HepG2 (cell line): ENCODE measurements around the gene AKAP8L. TPM values are rescaled to one million over a fixed set of nuclear protein-coding genes. Genes with fewer than 3 reads are reported as not detected.

Experiments used
- ATAC-seq: fragments of 200-7000 bp; cut with Tn5 transposase; 3 replicates; pipeline ENCODE4 v1.9.1; 2020; ENCODE audit warnings: mild to moderate bottlenecking, moderate library complexity
- BruUV-seq: library from RNA; stranded (reverse); fragments of 400-500 nt; replicated peaks from 2 replicates; lab custom pipeline; 2021; lab: Mats Ljungman, UMichigan
- CTCF ChIA-PET: fragments of 300-600 bp; formaldehyde crosslinking; extraction: SDS; loops from one replicate; lab custom pipeline; 2021; ENCODE audit warnings: low total read pairs, inconsistent platforms, low intra/inter-chr PET ratio; lab: Yijun Ruan, JAX
- POLR2A ChIA-PET: fragments of 350-600 bp; sonication (Branson Sonifier 250); formaldehyde crosslinking; loops from one replicate; lab custom pipeline; 2020; ENCODE audit warnings: antibody characterized with exemption, inconsistent platforms; lab: Yijun Ruan, JAX
- DNase-seq: peaks from one replicate; pipeline ENCODE4 v3.0.0-alpha.2; 2015; ENCODE audit warnings: low spot score
- FAIRE-seq: peaks from 3 replicates; lab custom pipeline; 2011; peaks lifted over from hg19 to GRCh38; lab: Jason Lieb, UNC
- H2AFZ ChIP-seq: one replicate; pipeline ENCODE4 v1.6.1; 2011; ENCODE audit warnings: low read length, inconsistent platforms
- H3K27ac ChIP-seq: fragments of 300-600 bp; 3 replicates; pipeline ENCODE4 v1.8.0; 2011; ENCODE audit warnings: mixed run types, mild to moderate bottlenecking, mixed read lengths, low read length, inconsistent platforms; ENCODE audit not compliant: insufficient read depth; ENCODE audit errors: extremely low read length
- H3K27me3 ChIP-seq, 2 experiments: fragments of 200-600 bp in 1 of 2; 2 replicates in 1 of 2; 3 replicates in 1 of 2; pipeline versions ENCODE4 v1.6.0 to v1.8.0; 2011; ENCODE audit warnings: low read length in 2 of 2, mild to moderate bottlenecking in 2 of 2, moderate library complexity in 2 of 2, inconsistent platforms in 1 of 2; ENCODE audit not compliant: insufficient read depth in 2 of 2, control insufficient read depth in 1 of 2
- H3K36me3 ChIP-seq, 2 experiments: fragments of 200-600 bp in 1 of 2; replicated peaks in 1 of 2; 2 replicates in 1 of 2; 3 replicates in 1 of 2; pipeline versions ENCODE4 v1.5.1 to v1.8.0; 2011; ENCODE audit warnings: low read length in 2 of 2, inconsistent platforms in 1 of 2; ENCODE audit not compliant: insufficient read depth in 2 of 2, control insufficient read depth in 1 of 2
- H3K4me1 ChIP-seq: 2 replicates; pipeline ENCODE4 v1.5.1; 2012; ENCODE audit warnings: low read length, inconsistent platforms; ENCODE audit not compliant: insufficient read depth
- H3K4me2 ChIP-seq: 2 replicates; pipeline ENCODE4 v1.6.0; 2011; ENCODE audit warnings: low read depth, low read length, inconsistent platforms
- H3K4me3 ChIP-seq, 3 experiments: fragments of 200-600 bp in 1 of 3; sonication (generic), shearing (Covaris generic) in 1 of 3; replicated peaks in 1 of 3; 2 replicates each; pipeline ENCODE4 v1.5.1; 2011 to 2016; ENCODE audit warnings: low read length in 3 of 3, inconsistent platforms in 2 of 3, low read depth in 2 of 3, mild to moderate bottlenecking in 2 of 3, control low read depth in 1 of 3, mixed read lengths in 1 of 3; ENCODE audit not compliant: insufficient read depth in 1 of 3
- H3K79me2 ChIP-seq: one replicate; pipeline ENCODE4 v1.6.1; 2011; ENCODE audit warnings: low read length, inconsistent platforms; ENCODE audit not compliant: insufficient read depth
- H3K9ac ChIP-seq: 2 replicates; pipeline ENCODE4 v1.6.0; 2011; ENCODE audit warnings: mild to moderate bottlenecking, low read depth, low read length, inconsistent platforms; ENCODE audit not compliant: insufficient read depth
- H3K9me3 ChIP-seq: 2 replicates; pipeline ENCODE4 v1.5.1; 2012; ENCODE audit warnings: mild to moderate bottlenecking, low read length
- H4K20me1 ChIP-seq: 2 replicates; pipeline ENCODE4 v1.6.0; 2011; ENCODE audit warnings: inconsistent platforms, mild to moderate bottlenecking, low read length, moderate library complexity; ENCODE audit not compliant: insufficient read depth
- AGO2 ChIP-seq: fragments of 200-400 bp; formaldehyde crosslinking; optimal IDR thresholded peaks from 2 replicates; pipeline ENCODE3; 2017; ENCODE audit warnings: mild to moderate bottlenecking, low read depth, low read length, moderate library complexity
- HOXA3 ChIP-seq: sonication (generic); formaldehyde crosslinking; IDR thresholded peaks from 2 replicates; pipeline ENCODE4 v1.5.0; 2020; ENCODE audit warnings: missing genetic modification reagents
- IKZF4 ChIP-seq: sonication (generic); formaldehyde crosslinking; IDR thresholded peaks from 2 replicates; pipeline ENCODE4 v1.5.1; 2020; ENCODE audit warnings: borderline replicate concordance, mild to moderate bottlenecking, low read depth, missing genetic modification reagents; ENCODE audit errors: not compliant biosample characterization
- KLF16 ChIP-seq, 2 experiments: sonication (generic) in 1 of 2; formaldehyde crosslinking in 1 of 2; IDR thresholded peaks; 2 replicates each; pipeline versions ENCODE4 v1.6.1 to v1.8.0; 2016 to 2023; ENCODE audit warnings: missing genetic modification reagents in 2 of 2, missing compliant biosample characterization in 1 of 2
- MBNL3 ChIP-seq: fragments of 250-450 bp; sonication (Bioruptor Pico); conservative IDR thresholded peaks from 2 replicates; pipeline ENCODE4 v1.8.0; 2022; ENCODE audit warnings: mild to moderate bottlenecking, inconsistent platforms
- MEIS2 ChIP-seq: sonication (generic); formaldehyde crosslinking; IDR thresholded peaks from 2 replicates; pipeline ENCODE4 v1.9.0; 2021; ENCODE audit warnings: mild to moderate bottlenecking, missing genetic modification reagents
- NAIF1 ChIP-seq: sonication (generic); formaldehyde crosslinking; IDR thresholded peaks from 2 replicates; pipeline ENCODE4 v1.5.0; 2020; ENCODE audit warnings: mild to moderate bottlenecking, missing genetic modification reagents, borderline replicate concordance
- POLR2A ChIP-seq, 2 experiments: IDR thresholded peaks; 2 replicates each; pipeline ENCODE4 v1.6.1; 2011; ENCODE audit warnings: low read depth in 2 of 2, low read length in 2 of 2, mild to moderate bottlenecking in 1 of 2, moderate library complexity in 1 of 2; ENCODE audit not compliant: insufficient read depth in 1 of 2
- RBM22 ChIP-seq: fragments of 200-400 bp; formaldehyde crosslinking; optimal IDR thresholded peaks from 2 replicates; pipeline ENCODE3; 2017; ENCODE audit warnings: mild to moderate bottlenecking, low read length, moderate library complexity
- SSRP1 ChIP-seq: IDR thresholded peaks from 2 replicates; pipeline ENCODE4 v1.6.1; 2016; ENCODE audit warnings: control low read depth
- ZNF333 ChIP-seq: sonication (generic); formaldehyde crosslinking; IDR thresholded peaks from 2 replicates; pipeline ENCODE4 v1.4.0; 2020; ENCODE audit warnings: mild to moderate bottlenecking, missing genetic modification reagents, borderline replicate concordance
- ZNF432 ChIP-seq: sonication (generic); formaldehyde crosslinking; IDR thresholded peaks from 2 replicates; pipeline ENCODE4 v1.5.0; 2020; ENCODE audit warnings: missing genetic modification reagents, mild to moderate bottlenecking, borderline replicate concordance
- ZNF737 ChIP-seq: sonication (generic); formaldehyde crosslinking; IDR thresholded peaks from 2 replicates; pipeline ENCODE4 v1.5.0; 2020; ENCODE audit warnings: missing genetic modification reagents, mild to moderate bottlenecking, borderline replicate concordance
- ZNF891 ChIP-seq: sonication (generic); formaldehyde crosslinking; IDR thresholded peaks from 2 replicates; pipeline ENCODE4 v1.5.0; 2020; ENCODE audit warnings: mild to moderate bottlenecking, missing genetic modification reagents
- WGBS: methylation state at CpG from one replicate; pipeline ENCODE4 v1.1.6; 2017; ENCODE audit warnings: low lambda C conversion rate; 5-methylcytosine and 5-hydroxymethylcytosine counted together
- in situ Hi-C: cut with HindIII; loops from 2 replicates; pipeline ENCODE4 v1.10.0; 2017; ENCODE audit warnings: low pct_unique_long_range_greater_than_20kb; ENCODE audit not compliant: extremely low pct_ligation_motif_present
- intact Hi-C: fragments of 100-400 bp; cut with micrococcal nuclease; formaldehyde crosslinking; loops from one replicate; pipeline ENCODE4 v1.10.0; 2022; ENCODE audit not compliant: unreplicated experiment
- polyA plus RNA-seq, 8 experiments: library from polyadenylated mRNA; depleted of rRNA in 3 of 8; stranded (reverse) in 7 of 8; unstranded in 1 of 8; fragments of >200 nt; fragmentation: Illumina TruSeq in 4 of 8; extraction: Trizol in 4 of 8; gene quantifications; 2 replicates each; pipeline versions ENCODE4 v1.2.1 to v1.2.3, GENCODE V29; 2011 to 2016; ENCODE audit warnings: low read depth in 4 of 8, missing spikeins in 1 of 8, mixed read lengths in 1 of 8; ENCODE audit not compliant: insufficient read depth in 1 of 8
- total RNA-seq, 5 experiments: library from RNA; depleted of rRNA; stranded (reverse); fragments of >200 nt; fragmentation: Illumina TruSeq; extraction: Trizol; gene quantifications; 2 replicates each; pipeline ENCODE4 v1.2.3, GENCODE V29; 2016; ENCODE audit warnings: low read depth in 1 of 5
- TF ChIP-seq, protein P1 (sequence below): sonication (generic); formaldehyde crosslinking; IDR thresholded peaks from 2 replicates; pipeline ENCODE4 v1.4.0; 2020; ENCODE audit warnings: mild to moderate bottlenecking, low read depth, missing genetic modification reagents
- TF ChIP-seq, protein P2 (sequence below): sonication (generic); formaldehyde crosslinking; IDR thresholded peaks from 2 replicates; pipeline ENCODE4 v1.8.0; 2022; ENCODE audit warnings: missing genetic modification reagents, mild to moderate bottlenecking, inconsistent platforms, borderline replicate concordance
- TF ChIP-seq, protein P3 (sequence below): sonication (generic); formaldehyde crosslinking; conservative IDR thresholded peaks from 2 replicates; pipeline ENCODE4 v1.8.0; 2022; ENCODE audit warnings: missing genetic modification reagents

AKAP8L gene
- total and polyA plus RNA-seq, 2 of the 13 experiments (the other 11 are each of a cell fraction or from before 2014, with no cell fraction given) = 48.2 to 49.6 TPM

DNA sequence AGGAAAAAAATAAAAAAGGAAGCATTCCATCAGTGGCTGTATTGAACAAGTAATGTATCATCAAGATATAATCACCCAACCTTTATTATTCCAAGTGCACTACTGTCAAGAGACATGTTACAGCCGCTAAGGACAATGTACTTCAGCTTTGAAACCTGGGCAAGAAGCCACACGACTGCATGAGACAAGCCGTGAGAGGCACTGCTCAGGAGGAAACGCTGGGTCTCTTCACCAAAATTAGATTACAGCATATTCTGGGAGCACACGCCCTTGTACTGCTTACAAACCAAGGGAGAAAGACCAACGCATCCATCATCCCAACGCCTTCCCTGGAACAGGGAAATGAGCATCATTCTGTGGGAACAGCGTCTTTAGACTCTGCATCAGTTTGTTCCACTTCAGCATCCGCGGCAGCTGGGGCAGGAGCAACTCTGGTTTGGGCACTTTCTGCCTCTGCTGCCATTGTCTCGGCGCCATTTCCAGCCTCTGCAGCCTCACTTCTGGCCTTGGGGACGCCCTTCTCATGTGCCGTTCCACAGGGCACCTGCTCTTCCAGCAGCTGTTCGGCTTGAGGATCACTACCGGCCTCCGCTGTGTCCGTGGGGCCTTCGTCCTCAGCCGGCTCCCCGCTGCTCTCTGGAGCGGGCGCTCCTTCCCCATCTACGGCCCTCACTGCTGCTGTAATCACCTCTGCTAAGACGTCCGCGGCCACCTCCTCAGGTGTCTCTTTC lies 64.1 kb downstream of the AKAP8L start:
- Histone ChIP-seq H2AFZ (no peak overlapping the region), H3K79me2 (no peaks in the 10 kb centered on the region), H3K36me3 (peaks cover 26 to 43% of the 10 kb centered on the region in 2 experiments), H3K4me3 (no peak overlapping the region), H4K20me1 (no peaks in the 10 kb centered on the region), H3K9ac (no peak overlapping the region), H3K4me2 (no peak overlapping the region), H3K4me1 (no peaks in the 10 kb centered on the region), H3K27me3 (no peaks in the 10 kb centered on the region)
- ATAC-seq (no peak), DNase-seq (no peak), FAIRE-seq (no peak)
- intact Hi-C loops (no loop called here), in situ Hi-C loops (no loop called here)
- BruUV-seq = no TSS peak
- ChIA-PET POLR2A (no interaction called here), CTCF (no interaction called here)
- TF ChIP-seq, protein P1, sequence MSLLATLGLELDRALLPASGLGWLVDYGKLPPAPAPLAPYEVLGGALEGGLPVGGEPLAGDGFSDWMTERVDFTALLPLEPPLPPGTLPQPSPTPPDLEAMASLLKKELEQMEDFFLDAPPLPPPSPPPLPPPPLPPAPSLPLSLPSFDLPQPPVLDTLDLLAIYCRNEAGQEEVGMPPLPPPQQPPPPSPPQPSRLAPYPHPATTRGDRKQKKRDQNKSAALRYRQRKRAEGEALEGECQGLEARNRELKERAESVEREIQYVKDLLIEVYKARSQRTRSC (CRISPR knock-in tag) = no peak
- peak; percentile 83 for TF ChIP-seq RBM22
- TF ChIP-seq MBNL3 (CRISPR knock-in tag) = no peak
- TF ChIP-seq ZNF891 (CRISPR knock-in tag) = no peak
- TF ChIP-seq IKZF4 (CRISPR knock-in tag) = no peak
- no peak for TF ChIP-seq HOXA3 (CRISPR knock-in tag)
- TF ChIP-seq SSRP1 (CRISPR knock-in tag) = peak; percentile 26; the same call in 1 of the 2 replicates
- peak in 1 of 2 experiments; percentile 28; a peak in 1 of 4 replicates for TF ChIP-seq POLR2A (IDR thresholded peaks at IDR 0.05; ENCODE audit: insufficient read depth in 1 of 2, low read depth in 2 of 2, low read length in 2 of 2)
- peak; percentile 76 for TF ChIP-seq AGO2
- TF ChIP-seq NAIF1 (CRISPR knock-in tag) = no peak
- no peak for TF ChIP-seq KLF16 (CRISPR knock-in tag; IDR thresholded peaks at IDR 0.05)
- TF ChIP-seq, protein P2, sequence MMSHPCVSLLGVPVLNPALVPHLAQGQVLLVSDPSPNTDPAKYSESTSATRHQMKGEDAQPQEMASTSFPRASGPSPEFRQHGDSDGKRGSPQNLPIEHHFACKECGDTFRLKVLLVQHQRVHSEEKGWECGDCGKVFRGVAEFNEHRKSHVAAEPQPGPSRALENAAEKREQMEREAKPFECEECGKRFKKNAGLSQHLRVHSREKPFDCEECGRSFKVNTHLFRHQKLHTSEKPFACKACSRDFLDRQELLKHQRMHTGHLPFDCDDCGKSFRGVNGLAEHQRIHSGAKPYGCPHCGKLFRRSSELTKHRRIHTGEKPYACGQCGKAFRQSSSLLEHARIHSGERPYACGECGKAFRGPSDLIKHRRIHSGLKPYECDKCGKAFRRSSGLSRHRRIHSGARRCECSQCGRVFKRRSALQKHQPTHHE = no peak
- TF ChIP-seq, protein P3, sequence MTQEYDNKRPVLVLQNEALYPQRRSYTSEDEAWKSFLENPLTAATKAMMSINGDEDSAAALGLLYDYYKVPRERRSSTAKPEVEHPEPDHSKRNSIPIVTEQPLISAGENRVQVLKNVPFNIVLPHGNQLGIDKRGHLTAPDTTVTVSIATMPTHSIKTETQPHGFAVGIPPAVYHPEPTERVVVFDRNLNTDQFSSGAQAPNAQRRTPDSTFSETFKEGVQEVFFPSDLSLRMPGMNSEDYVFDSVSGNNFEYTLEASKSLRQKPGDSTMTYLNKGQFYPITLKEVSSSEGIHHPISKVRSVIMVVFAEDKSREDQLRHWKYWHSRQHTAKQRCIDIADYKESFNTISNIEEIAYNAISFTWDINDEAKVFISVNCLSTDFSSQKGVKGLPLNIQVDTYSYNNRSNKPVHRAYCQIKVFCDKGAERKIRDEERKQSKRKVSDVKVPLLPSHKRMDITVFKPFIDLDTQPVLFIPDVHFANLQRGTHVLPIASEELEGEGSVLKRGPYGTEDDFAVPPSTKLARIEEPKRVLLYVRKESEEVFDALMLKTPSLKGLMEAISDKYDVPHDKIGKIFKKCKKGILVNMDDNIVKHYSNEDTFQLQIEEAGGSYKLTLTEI (CRISPR knock-in tag) = no peak
- no peak for TF ChIP-seq ZNF432 (CRISPR knock-in tag)
- no peak for TF ChIP-seq ZNF737
- TF ChIP-seq ZNF333 (CRISPR knock-in tag) = no peak
- no peak for TF ChIP-seq MEIS2 (CRISPR knock-in tag)
- TF ChIP-seq, all 625 proteins: peak for 4
- H3K27ac ChIP-seq = no peak overlapping the region
- H3K9me3 ChIP-seq = no peaks in the 10 kb centered on the region
- whole genome bisulfite sequencing = 97% methylated on average over 27 of the region's 27 CpGs
